GM12864 (cell line): ENCODE measurements around the gene CENPV.
A peak's percentile ranks its signal among the peaks of the same experiment; 100 is the strongest.
"Not testable (repeated sequence)": the region's sequence is repeated elsewhere in the genome, so short reads cannot be mapped to it uniquely, and the experiment has no call there.

Experiments used
- DNase-seq: peaks from one replicate; pipeline ENCODE4 v3.0.0-alpha.2; 2011; ENCODE audit warnings: low read depth
- H3K4me3 ChIP-seq: 2 replicates; pipeline ENCODE4 v1.5.1; 2011; ENCODE audit warnings: mild to moderate bottlenecking, low read depth, low read length, control low read depth
- TF ChIP-seq, protein P1 (sequence below): IDR thresholded peaks from 2 replicates; pipeline ENCODE4 v1.5.1; 2011; ENCODE audit warnings: low read depth, mild to moderate bottlenecking, moderate library complexity, low read length, control low read depth, inconsistent platforms; ENCODE audit errors: missing control alignments

Gene CENPV

DNA sequence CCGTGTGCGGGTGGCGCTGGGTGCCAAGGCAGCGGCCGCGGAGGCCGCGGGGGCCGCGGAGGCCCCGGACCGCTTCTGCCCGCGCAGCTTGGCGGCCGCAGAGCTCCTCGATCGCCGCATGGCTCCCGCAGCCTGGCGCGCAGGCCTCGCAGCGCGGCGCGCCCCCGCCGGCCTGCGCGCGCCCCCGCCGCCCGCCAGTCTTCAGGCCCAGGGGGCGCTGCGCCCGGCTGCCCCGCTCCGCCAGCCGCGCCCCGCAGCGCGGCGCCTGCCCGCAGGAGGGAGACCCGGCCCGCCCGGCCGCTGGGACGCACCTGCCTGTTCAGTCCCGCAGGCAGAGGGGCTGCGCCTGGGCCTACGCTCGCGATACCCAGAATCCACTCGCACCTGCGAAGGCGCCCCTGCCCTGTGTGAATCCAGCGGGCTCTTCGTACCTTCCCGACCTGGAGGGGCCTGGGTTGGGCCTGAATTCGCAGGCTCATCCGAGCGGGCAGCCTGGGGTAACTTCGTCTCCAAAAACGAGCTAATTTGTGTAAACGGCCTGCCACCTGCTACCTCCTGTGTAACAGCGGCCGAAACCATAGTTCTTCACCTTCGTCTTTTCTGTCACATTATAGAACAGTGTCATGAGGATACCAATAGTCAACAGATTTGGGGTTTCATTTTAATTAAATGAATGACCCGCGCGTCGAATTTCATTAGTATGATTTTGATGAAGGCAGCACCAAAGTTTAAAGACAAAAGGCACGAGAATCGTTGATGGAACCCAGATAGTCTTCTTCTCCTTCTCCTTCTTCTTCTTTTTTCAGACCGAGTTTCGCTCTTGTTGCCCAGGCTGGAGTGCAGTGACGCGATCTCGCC is at the start of gene CENPV:
Gene CENPV, minus strand, starts transcription at position 153 of the 858 bp plus-strand sequence. Its CDS starts 33 bp downstream, at position 120.
- H3K4me3 ChIP-seq = peak within 1 kb of the TSS; percentile 62
- TF ChIP-seq, protein P1, sequence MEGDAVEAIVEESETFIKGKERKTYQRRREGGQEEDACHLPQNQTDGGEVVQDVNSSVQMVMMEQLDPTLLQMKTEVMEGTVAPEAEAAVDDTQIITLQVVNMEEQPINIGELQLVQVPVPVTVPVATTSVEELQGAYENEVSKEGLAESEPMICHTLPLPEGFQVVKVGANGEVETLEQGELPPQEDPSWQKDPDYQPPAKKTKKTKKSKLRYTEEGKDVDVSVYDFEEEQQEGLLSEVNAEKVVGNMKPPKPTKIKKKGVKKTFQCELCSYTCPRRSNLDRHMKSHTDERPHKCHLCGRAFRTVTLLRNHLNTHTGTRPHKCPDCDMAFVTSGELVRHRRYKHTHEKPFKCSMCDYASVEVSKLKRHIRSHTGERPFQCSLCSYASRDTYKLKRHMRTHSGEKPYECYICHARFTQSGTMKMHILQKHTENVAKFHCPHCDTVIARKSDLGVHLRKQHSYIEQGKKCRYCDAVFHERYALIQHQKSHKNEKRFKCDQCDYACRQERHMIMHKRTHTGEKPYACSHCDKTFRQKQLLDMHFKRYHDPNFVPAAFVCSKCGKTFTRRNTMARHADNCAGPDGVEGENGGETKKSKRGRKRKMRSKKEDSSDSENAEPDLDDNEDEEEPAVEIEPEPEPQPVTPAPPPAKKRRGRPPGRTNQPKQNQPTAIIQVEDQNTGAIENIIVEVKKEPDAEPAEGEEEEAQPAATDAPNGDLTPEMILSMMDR = peak; percentile 25
- no peak for DNase-seq

DNA sequence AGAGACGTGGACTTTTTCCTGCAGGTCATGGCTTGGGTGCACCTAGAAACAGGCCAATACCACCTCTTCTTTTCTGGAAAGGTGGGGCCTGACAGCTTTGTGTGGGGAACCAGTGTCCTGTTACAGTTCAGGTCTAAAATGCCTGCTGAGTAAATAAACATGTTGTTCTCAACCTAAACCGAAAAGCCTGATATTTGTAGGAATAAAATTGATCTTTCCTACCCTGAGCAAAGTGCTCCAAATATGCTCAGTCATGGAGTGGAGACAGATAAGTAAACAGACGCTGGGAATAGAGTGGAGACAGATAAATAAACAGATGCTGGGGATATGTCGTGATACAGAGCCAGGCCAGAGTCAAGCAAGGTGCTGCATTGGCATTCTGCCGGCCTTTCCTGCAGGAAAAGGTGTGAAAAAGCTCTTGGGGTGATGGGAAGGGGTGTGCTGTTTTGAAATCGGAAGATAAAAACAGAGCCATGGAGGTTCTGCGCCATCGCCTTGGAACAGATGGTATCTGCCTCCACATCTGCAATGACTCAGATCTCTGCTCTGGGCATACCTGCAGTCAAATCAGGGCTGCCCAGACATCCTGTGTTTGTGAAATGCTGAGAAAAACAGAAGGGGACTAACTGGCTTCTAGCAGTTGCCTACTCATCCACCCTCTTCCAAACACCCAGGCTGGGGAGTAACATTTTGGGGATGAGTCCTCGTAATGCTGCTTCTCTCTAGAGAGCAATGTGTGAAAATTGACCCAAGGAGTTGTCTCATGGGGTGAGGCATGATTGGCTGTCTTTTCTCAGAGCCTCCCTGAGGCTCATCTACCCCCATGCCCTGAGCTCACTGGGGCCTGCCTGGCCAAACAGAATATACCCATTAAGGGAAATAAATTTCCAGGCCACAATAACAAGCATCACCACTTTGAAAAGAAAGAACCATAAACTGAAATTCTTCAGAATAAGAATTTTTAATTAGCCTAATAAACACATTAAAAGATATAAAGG is 45.3 kb upstream of the CENPV start:
- DNase-seq = no peak
- no peak overlapping the region for H3K4me3 ChIP-seq
- TF ChIP-seq, protein P1 = no peak

DNA sequence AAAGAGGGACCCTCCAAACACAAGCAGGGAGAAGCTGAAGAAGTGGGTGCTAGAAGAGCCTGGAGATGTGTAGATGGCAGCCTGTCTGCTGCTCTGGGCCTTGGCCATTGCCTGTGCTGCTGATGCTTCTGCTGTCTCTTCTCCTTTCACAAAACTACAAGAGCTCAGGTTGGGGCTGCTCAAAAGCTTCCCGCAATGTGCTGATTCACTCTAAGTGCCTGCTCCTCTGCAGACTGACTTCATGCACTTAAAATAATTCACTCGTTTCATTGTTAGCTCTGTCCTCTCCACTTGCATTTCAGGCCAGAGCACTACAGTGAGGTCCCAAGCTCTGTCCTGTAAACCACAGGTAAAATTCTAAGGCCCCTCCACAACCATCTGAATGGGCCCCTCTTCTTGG is 43.4 kb upstream of the CENPV start:
- not testable (repeated sequence) for H3K4me3 ChIP-seq, DNase-seq

DNA sequence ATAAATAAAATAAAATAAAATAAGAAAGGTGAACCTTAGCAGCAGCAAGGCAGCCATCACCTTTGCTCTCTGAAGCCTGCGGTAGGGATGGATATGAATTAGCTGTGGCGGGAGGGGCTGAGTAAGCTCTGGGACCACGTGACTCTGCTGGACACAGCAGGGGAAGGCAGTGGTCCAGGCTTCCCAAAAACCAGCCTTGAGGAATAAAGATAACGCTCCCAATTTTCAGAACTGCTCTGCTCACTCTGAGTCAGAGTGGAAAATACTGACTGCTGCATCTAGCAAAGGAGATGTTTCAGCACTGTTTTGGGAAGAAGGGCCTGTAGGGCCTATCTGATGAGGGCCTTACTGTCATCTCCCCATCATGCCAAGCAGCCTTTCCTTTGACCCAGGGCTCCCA is 42.6 kb upstream of the CENPV start:
- not testable (repeated sequence) for H3K4me3 ChIP-seq, DNase-seq

DNA sequence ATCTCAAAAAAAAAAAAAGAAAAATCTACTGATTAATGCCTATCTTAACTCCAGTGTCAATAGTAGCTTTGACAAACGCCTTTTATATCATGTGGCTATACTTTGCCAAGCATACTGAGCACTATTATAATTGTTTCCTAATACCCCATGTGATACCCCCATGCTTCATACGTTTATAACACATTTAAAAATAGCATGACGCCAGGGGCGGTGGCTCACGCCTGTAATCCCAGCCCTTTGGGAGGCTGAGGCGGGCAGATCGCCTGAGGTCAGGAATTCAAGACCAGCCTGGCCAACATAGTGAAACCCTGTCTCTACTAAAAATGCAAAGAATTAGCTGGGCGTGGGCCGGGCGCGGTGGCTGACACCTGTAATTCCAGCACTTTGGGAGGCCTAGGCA is 39.2 kb upstream of the CENPV start:
- H3K4me3 ChIP-seq, DNase-seq: not testable (repeated sequence)

DNA sequence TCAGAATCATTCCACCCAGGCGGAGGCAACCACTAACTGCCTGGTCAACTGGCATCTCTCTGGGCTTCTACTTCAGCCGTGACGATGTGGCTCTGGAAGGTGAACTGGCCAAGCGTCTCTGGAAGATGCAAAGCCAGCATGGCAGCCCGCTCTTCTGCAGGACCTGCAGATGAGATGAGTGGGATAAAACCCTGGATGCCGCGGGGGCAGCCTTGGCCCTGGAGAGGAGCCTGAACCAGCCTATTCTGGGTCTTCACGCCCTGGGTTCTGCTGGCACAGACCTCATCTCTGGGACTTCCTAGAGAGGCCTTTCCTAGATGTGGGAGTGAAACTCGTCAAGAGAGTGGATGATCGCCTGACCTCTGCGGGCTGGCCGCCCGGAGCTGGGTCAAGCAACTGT is 38.2 kb upstream of the CENPV start:
- TF ChIP-seq, protein P1 = no peak
- H3K4me3 ChIP-seq = no peak overlapping the region
- DNase-seq = no peak

DNA sequence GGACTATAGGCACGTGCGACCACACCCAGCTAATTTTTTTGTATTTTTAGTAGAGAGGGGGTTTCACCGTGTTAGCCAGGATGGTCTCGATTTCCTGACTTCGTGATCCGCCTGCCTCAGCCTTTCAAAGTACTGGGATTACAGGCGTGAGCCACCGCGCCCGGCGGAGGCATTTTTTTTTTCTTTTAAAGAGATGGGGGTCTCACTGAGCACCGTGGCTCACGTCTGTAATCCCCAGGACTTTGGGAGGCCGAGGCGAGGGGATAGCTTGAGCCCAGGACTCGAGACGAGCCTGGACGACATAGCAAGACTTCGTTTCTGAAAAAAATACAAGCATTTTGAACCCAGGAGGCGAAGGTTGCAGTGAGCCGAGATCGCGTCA is 32.8 kb upstream of the CENPV start:
- H3K4me3 ChIP-seq = peak overlapping the region; percentile 63

DNA sequence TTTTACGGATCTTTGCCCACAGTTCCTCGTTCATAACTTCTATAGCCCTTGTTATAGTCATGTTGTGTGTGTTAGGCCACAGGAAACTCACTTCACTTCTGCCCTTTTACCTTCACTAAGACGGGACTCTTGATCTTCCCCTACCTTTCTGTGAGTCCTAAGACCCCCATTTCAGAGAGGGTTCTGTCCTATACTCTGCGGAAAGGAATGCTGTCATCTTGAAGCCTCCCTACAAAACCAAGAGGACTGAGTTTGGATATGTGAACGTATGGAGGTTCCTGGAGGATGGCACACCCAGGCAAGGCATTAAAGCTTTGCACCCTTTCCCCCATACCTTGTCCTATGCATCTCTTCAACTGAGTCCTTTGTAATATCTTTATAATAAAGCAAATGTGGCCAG is 31.3 kb upstream of the CENPV start:
- TF ChIP-seq, protein P1 = no peak
- DNase-seq = no peak
- no peak overlapping the region for H3K4me3 ChIP-seq

More for the DNA sequence above, 32.8 kb upstream of the CENPV start:
- DNase-seq = not testable (repeated sequence)

DNA sequence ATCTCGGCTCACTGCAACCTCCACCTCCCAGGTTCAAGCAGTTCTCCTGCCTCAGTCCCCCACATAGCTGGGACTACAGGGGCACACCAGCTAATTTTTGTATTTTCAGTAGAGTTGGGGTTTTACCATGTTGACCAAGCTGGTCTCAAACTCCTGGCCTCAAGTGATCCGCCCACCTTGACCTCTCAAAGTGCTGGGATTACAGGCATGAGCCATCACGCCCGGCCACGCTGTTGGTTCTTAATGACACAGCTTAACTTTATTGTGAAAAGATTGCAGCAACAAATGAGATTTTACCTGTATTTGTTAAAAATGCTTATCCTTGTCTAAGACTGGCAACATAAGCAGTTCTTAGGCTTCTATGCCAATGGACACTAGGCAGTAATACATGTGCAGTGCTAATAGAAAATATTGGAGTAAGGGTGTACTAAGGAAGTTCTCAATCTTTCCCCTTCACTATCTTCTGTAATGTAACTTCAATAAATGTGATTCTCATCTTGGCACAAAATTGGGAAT is 30.6 kb upstream of the CENPV start:
- no peak overlapping the region for H3K4me3 ChIP-seq
- TF ChIP-seq, protein P1 = no peak
- no peak for DNase-seq
